ENCODE measurements around the gene TCIRG1.

The TCIRG1 gene

GRCh38 chr11:68053981-68054812 is 15.4 kb downstream of the TCIRG1 start:
- TF ChIP-seq EP300 (IDR thresholded peaks at IDR 0.05; ENCODE audit: borderline replicate concordance) (no peak), NFIC (IDR thresholded peaks at IDR 0.05) (no peak), TAF1 (IDR thresholded peaks at IDR 0.05; ENCODE audit: low read depth) (no peak), TEAD4 (IDR thresholded peaks at IDR 0.05) (no peak), CREB1 (IDR thresholded peaks at IDR 0.05; ENCODE audit: low read depth) (no peak), TCF12 (IDR thresholded peaks at IDR 0.05; ENCODE audit: low read depth) (no peak), MAX (IDR thresholded peaks at IDR 0.05) (no peak), ZBTB7A (IDR thresholded peaks at IDR 0.05; ENCODE audit: low read depth) (no peak), RAD21 (IDR thresholded peaks at IDR 0.05; ENCODE audit: low read depth) (no peak), EGR1 (IDR thresholded peaks at IDR 0.05) (no peak), USF1 (IDR thresholded peaks at IDR 0.05) (no peak), YY1 (IDR thresholded peaks at IDR 0.05; ENCODE audit: low read depth) (no peak), REST (IDR thresholded peaks at IDR 0.05; ENCODE audit: low read depth) (no peak), FOXM1 (IDR thresholded peaks at IDR 0.05; ENCODE audit: borderline replicate concordance, low read depth) (no peak), CEBPB (IDR thresholded peaks at IDR 0.05) (no peak)

GRCh38 chr11:68056317-68057285 is 17.8 kb downstream of the TCIRG1 start:
- TF ChIP-seq USF1 (IDR thresholded peaks at IDR 0.05) (no peak), FOXM1 (IDR thresholded peaks at IDR 0.05; ENCODE audit: borderline replicate concordance, low read depth) (no peak), EGR1 (IDR thresholded peaks at IDR 0.05) (no peak), MAX (IDR thresholded peaks at IDR 0.05) (no peak), TCF12 (IDR thresholded peaks at IDR 0.05; ENCODE audit: low read depth) (no peak), RAD21 (IDR thresholded peaks at IDR 0.05; ENCODE audit: low read depth) (no peak), TEAD4 (IDR thresholded peaks at IDR 0.05) (no peak), REST (IDR thresholded peaks at IDR 0.05; ENCODE audit: low read depth) (no peak)

- TF ChIP-seq YY1 (IDR thresholded peaks at IDR 0.05; ENCODE audit: low read depth) = no peak
- no peak for TF ChIP-seq RAD21 (IDR thresholded peaks at IDR 0.05; ENCODE audit: low read depth)
- TF ChIP-seq CEBPB (IDR thresholded peaks at IDR 0.05) = no peak
- TF ChIP-seq FOXM1 (IDR thresholded peaks at IDR 0.05; ENCODE audit: borderline replicate concordance, low read depth) = no peak
- TF ChIP-seq TAF1 (IDR thresholded peaks at IDR 0.05; ENCODE audit: low read depth) = no peak
- TF ChIP-seq CREB1 (IDR thresholded peaks at IDR 0.05; ENCODE audit: low read depth) = no peak
- TF ChIP-seq EGR1 (IDR thresholded peaks at IDR 0.05) = no peak
- no peak for TF ChIP-seq TEAD4 (IDR thresholded peaks at IDR 0.05)
- TF ChIP-seq REST (IDR thresholded peaks at IDR 0.05; ENCODE audit: low read depth) = no peak
- no peak for TF ChIP-seq TCF12 (IDR thresholded peaks at IDR 0.05; ENCODE audit: low read depth)
- no peak for TF ChIP-seq EP300 (IDR thresholded peaks at IDR 0.05; ENCODE audit: borderline replicate concordance)
- no peak for TF ChIP-seq MAX (IDR thresholded peaks at IDR 0.05)
- TF ChIP-seq ZBTB7A (IDR thresholded peaks at IDR 0.05; ENCODE audit: low read depth) = no peak
- TF ChIP-seq NFIC (IDR thresholded peaks at IDR 0.05) = no peak
- TF ChIP-seq USF1 (IDR thresholded peaks at IDR 0.05) = no peak
These were observed 19.0 kb downstream of the TCIRG1 start for GRCh38 chr11:68057807-68058206.
